ENCODE data around the gene DLG2. TPM values are rescaled to one million over a fixed set of nuclear protein-coding genes. Genes with fewer than 3 reads are reported as not detected.
"Not testable (repeated sequence)": the region's sequence is repeated elsewhere in the genome, so short reads cannot be mapped to it uniquely, and the experiment has no call there.

DLG2 gene
- total RNA-seq, 1 experiment from 2014 or later: 2.3 TPM

- no peak for DNase-seq (ENCODE audit: low read depth)
Observed at GRCh38 chr11:85318573-85318972, 308.6 kb downstream of the DLG2 start.

GRCh38 chr11:85316967-85317366 lies 310.2 kb downstream of the DLG2 start:
- DNase-seq (ENCODE audit: low read depth): no peak

GRCh38 chr11:85313741-85314140 lies 313.4 kb downstream of the DLG2 start:
- DNase-seq (ENCODE audit: low read depth): no peak

- DNase-seq (ENCODE audit: low read depth): no peak
Observed at GRCh38 chr11:85310479-85310878, 316.7 kb downstream of the DLG2 start.

GRCh38 chr11:85307366-85307765 lies 319.8 kb downstream of the DLG2 start:
- no peak for DNase-seq (ENCODE audit: low read depth)

GRCh38 chr11:85301895-85302678 lies 325.1 kb downstream of the DLG2 start:
- no peak for DNase-seq (ENCODE audit: low read depth)

GRCh38 chr11:85299258-85299942 lies 327.7 kb downstream of the DLG2 start:
- no peak for DNase-seq (ENCODE audit: low read depth)

GRCh38 chr11:85295694-85296271 lies 331.4 kb downstream of the DLG2 start:
- DNase-seq (ENCODE audit: low read depth): no peak

- DNase-seq (ENCODE audit: low read depth): no peak
Observed at GRCh38 chr11:85281550-85281949, 345.6 kb downstream of the DLG2 start.

- no peak for DNase-seq (ENCODE audit: low read depth)
Observed at GRCh38 chr11:85279267-85279666, 347.9 kb downstream of the DLG2 start.

- no peak for DNase-seq (ENCODE audit: low read depth)
Observed at GRCh38 chr11:85277693-85278092, 349.5 kb downstream of the DLG2 start.

- DNase-seq (ENCODE audit: low read depth): no peak
Observed at GRCh38 chr11:85276332-85276731, 350.8 kb downstream of the DLG2 start.

GRCh38 chr11:85270315-85270714 lies 356.8 kb downstream of the DLG2 start:
- not testable (repeated sequence) for DNase-seq (ENCODE audit: low read depth)

GRCh38 chr11:85269109-85269508 lies 358.0 kb downstream of the DLG2 start:
- no peak for DNase-seq (ENCODE audit: low read depth)

GRCh38 chr11:85266646-85267045 lies 360.5 kb downstream of the DLG2 start:
- no peak for DNase-seq (ENCODE audit: low read depth)

- no peak for DNase-seq (ENCODE audit: low read depth)
Observed at GRCh38 chr11:85263328-85263727, 363.8 kb downstream of the DLG2 start.

GRCh38 chr11:85257837-85258236 lies 369.3 kb downstream of the DLG2 start:
- DNase-seq (ENCODE audit: low read depth): no peak

GRCh38 chr11:85256433-85256832 lies 370.7 kb downstream of the DLG2 start:
- DNase-seq (ENCODE audit: low read depth): no peak

GRCh38 chr11:85249482-85249881 lies 377.7 kb downstream of the DLG2 start:
- no peak for DNase-seq (ENCODE audit: low read depth)

GRCh38 chr11:85247797-85248196 lies 379.3 kb downstream of the DLG2 start:
- DNase-seq (ENCODE audit: low read depth): no peak

- DNase-seq (ENCODE audit: low read depth): no peak
Observed at GRCh38 chr11:85238906-85239305, 388.2 kb downstream of the DLG2 start.

- DNase-seq (ENCODE audit: low read depth): not testable (repeated sequence)
Observed at GRCh38 chr11:85238038-85238437, 389.1 kb downstream of the DLG2 start.

GRCh38 chr11:85236211-85236610 lies 390.9 kb downstream of the DLG2 start:
- DNase-seq (ENCODE audit: low read depth): no peak
